ENCODE data around the gene ZKSCAN5.
A peak's percentile ranks its signal among the peaks of the same experiment; 100 is the strongest.
"Not testable (repeated sequence)": the region's sequence is repeated elsewhere in the genome, so short reads cannot be mapped to it uniquely, and the experiment has no call there.

ZKSCAN5 gene

DNA sequence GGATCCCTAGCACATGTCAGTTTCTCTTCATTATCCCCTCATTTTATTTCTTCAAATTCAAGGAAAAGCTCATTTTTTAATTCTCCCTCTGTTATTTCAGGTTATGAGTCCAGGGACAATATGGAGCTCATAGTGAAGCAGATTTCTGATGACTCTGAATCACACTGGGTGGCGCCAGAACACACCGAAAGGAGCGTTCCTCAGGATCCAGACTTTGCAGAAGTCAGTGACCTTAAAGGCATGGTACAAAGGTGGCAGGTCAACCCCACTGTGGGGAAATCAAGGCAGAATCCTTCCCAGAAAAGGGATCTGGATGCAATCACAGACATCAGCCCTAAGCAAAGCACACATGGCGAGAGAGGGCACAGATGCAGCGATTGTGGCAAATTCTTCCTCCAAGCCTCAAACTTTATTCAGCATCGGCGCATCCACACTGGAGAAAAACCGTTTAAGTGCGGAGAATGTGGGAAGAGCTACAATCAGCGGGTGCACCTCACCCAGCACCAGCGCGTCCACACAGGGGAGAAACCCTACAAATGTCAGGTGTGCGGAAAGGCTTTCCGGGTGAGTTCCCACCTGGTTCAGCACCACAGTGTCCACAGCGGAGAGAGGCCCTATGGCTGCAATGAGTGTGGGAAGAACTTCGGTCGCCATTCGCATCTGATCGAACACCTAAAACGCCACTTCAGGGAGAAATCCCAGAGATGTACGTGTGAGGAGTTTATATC is 21.4 kb downstream of the ZKSCAN5 start:
- Histone ChIP-seq H3K9ac (ENCODE audit: low read length in 2 of 2) (no peak overlapping the region), H3K36me3 (ENCODE audit: control insufficient read depth in 2 of 2, insufficient read depth in 2 of 2, low read length in 2 of 2) (peaks cover 26 to 30% of the 10 kb centered on the region in 2 donors), H3K4me1 (ENCODE audit: control insufficient read depth, insufficient read depth, low read length) (no peaks in the 10 kb centered on the region), H3K27me3 (ENCODE audit: control insufficient read depth in 1 of 2, insufficient read depth in 2 of 2, low read length in 2 of 2) (no peaks in the 10 kb centered on the region), H3K9me3 (ENCODE audit: control insufficient read depth in 2 of 2, low read length in 2 of 2) (peaks cover 3 to 7% of the 10 kb centered on the region in 2 donors), H3K4me3 (ENCODE audit: low read length in 2 of 2) (no peak overlapping the region), H3K27ac (ENCODE audit: low read length) (no peak overlapping the region)

GRCh38 chr7:99531354-99531765 is 26.9 kb downstream of the ZKSCAN5 start:
- no peaks in the 10 kb centered on the region for H3K4me1 ChIP-seq (ENCODE audit: control insufficient read depth, insufficient read depth, low read length)
- H3K27ac ChIP-seq (ENCODE audit: low read length): no peak overlapping the region
- peaks cover 44 to 48% of the 10 kb centered on the region in 2 donors for H3K36me3 ChIP-seq (ENCODE audit: control insufficient read depth in 2 of 2, insufficient read depth in 2 of 2, low read length in 2 of 2)
- no peak overlapping the region for H3K9ac ChIP-seq (ENCODE audit: low read length in 2 of 2)
- peak overlapping the region in 1 of 2 donors; percentile 18 for H3K4me3 ChIP-seq (ENCODE audit: low read length in 2 of 2)
- H3K9me3 ChIP-seq (ENCODE audit: control insufficient read depth in 2 of 2, low read length in 2 of 2): peaks cover 32 to 39% of the 10 kb centered on the region in 2 donors
- no peaks in the 10 kb centered on the region for H3K27me3 ChIP-seq (ENCODE audit: control insufficient read depth in 1 of 2, insufficient read depth in 2 of 2, low read length in 2 of 2)

DNA sequence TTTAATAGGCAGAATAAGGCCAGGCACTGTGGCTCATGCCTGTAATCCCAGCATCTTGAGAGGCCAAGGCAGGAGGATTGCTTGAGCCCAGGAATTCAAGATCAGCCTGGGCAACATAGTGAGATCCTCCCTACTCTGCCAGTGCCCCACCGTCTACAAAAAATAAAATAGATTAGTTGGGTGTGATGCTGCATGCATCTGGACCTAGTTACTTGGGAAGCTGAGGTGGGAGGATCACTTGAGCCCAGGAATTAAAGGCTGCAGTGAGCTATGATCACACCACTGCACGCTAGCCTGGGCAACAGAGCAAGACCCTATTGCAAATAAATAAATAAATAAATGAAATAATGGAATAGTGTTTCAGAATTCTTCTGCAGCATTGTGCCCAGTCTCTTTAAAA is 31.2 kb downstream of the ZKSCAN5 start:
- peaks cover 33 to 47% of the 10 kb centered on the region in 2 donors for H3K9me3 ChIP-seq (ENCODE audit: control insufficient read depth in 2 of 2, low read length in 2 of 2)
- no peak overlapping the region for H3K4me3 ChIP-seq (ENCODE audit: low read length in 2 of 2)
- no peaks in the 10 kb centered on the region for H3K27me3 ChIP-seq (ENCODE audit: control insufficient read depth in 1 of 2, insufficient read depth in 2 of 2, low read length in 2 of 2)
- no peak overlapping the region for H3K9ac ChIP-seq (ENCODE audit: low read length in 2 of 2)
- H3K4me1 ChIP-seq (ENCODE audit: control insufficient read depth, insufficient read depth, low read length): no peaks in the 10 kb centered on the region
- H3K27ac ChIP-seq (ENCODE audit: low read length): no peak overlapping the region
- peaks cover 28 to 31% of the 10 kb centered on the region in 2 donors for H3K36me3 ChIP-seq (ENCODE audit: control insufficient read depth in 2 of 2, insufficient read depth in 2 of 2, low read length in 2 of 2)

- no peaks in the 10 kb centered on the region for H3K4me1 ChIP-seq (ENCODE audit: control insufficient read depth, insufficient read depth, low read length)
- no peaks in the 10 kb centered on the region for H3K36me3 ChIP-seq (ENCODE audit: control insufficient read depth in 2 of 2, insufficient read depth in 2 of 2, low read length in 2 of 2)
- no peak overlapping the region for H3K4me3 ChIP-seq (ENCODE audit: low read length in 2 of 2)
- H3K27me3 ChIP-seq (ENCODE audit: control insufficient read depth in 1 of 2, insufficient read depth in 2 of 2, low read length in 2 of 2): no peaks in the 10 kb centered on the region
- H3K9ac ChIP-seq (ENCODE audit: low read length in 2 of 2): no peak overlapping the region
- H3K9me3 ChIP-seq (ENCODE audit: control insufficient read depth in 2 of 2, low read length in 2 of 2): peaks cover 9 to 34% of the 10 kb centered on the region in 2 donors
- no peak overlapping the region for H3K27ac ChIP-seq (ENCODE audit: low read length)
Observed at GRCh38 chr7:99539213-99539811, 34.9 kb downstream of the ZKSCAN5 start.

DNA sequence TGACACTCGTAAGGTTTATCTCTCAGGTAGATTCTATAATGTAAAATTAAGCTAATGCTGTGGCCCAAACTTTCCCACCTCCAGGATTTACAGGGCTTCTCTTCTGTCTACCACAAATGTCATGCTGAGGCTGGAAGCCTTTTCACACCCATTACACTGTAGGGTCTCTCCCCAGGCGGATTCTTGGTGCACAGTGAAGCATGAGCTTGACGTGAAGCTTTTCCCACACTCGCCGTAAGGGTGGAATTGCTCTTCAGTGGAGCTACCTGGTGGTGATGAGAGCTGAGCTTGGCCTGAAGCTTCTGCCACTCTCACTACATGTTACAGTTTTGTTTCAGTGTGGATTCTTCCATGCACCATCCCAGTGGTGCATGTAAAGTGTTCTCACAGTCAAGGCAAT is 36.1 kb downstream of the ZKSCAN5 start:
- Histone ChIP-seq H3K36me3 (ENCODE audit: control insufficient read depth in 2 of 2, insufficient read depth in 2 of 2, low read length in 2 of 2) (no peaks in the 10 kb centered on the region), H3K9me3 (ENCODE audit: control insufficient read depth in 2 of 2, low read length in 2 of 2) (peaks cover 9 to 34% of the 10 kb centered on the region in 2 donors), H3K4me1 (ENCODE audit: control insufficient read depth, insufficient read depth, low read length) (no peaks in the 10 kb centered on the region), H3K4me3 (ENCODE audit: low read length in 2 of 2) (peak overlapping the region in 1 of 2 donors; percentile 40), H3K27me3 (ENCODE audit: control insufficient read depth in 1 of 2, insufficient read depth in 2 of 2, low read length in 2 of 2) (no peaks in the 10 kb centered on the region), H3K9ac (ENCODE audit: low read length in 2 of 2) (no peak overlapping the region), H3K27ac (ENCODE audit: low read length) (no peak overlapping the region)

GRCh38 chr7:99541212-99541611 is 36.8 kb downstream of the ZKSCAN5 start:
- Histone ChIP-seq H3K36me3 (ENCODE audit: control insufficient read depth in 2 of 2, insufficient read depth in 2 of 2, low read length in 2 of 2) (no peaks in the 10 kb centered on the region), H3K9ac (ENCODE audit: low read length in 2 of 2) (no peak overlapping the region), H3K4me1 (ENCODE audit: control insufficient read depth, insufficient read depth, low read length) (no peaks in the 10 kb centered on the region), H3K4me3 (ENCODE audit: low read length in 2 of 2) (no peak overlapping the region), H3K27ac (ENCODE audit: low read length) (no peak overlapping the region), H3K27me3 (ENCODE audit: control insufficient read depth in 1 of 2, insufficient read depth in 2 of 2, low read length in 2 of 2) (no peaks in the 10 kb centered on the region), H3K9me3 (ENCODE audit: control insufficient read depth in 2 of 2, low read length in 2 of 2) (peaks cover 9 to 32% of the 10 kb centered on the region in 2 donors)

- H3K9ac ChIP-seq (ENCODE audit: low read length in 2 of 2): no peak overlapping the region
- H3K4me3 ChIP-seq (ENCODE audit: low read length in 2 of 2): no peak overlapping the region
- no peaks in the 10 kb centered on the region for H3K4me1 ChIP-seq (ENCODE audit: control insufficient read depth, insufficient read depth, low read length)
- peaks cover 4 to 5% of the 10 kb centered on the region in 2 donors for H3K36me3 ChIP-seq (ENCODE audit: control insufficient read depth in 2 of 2, insufficient read depth in 2 of 2, low read length in 2 of 2)
- H3K27me3 ChIP-seq (ENCODE audit: control insufficient read depth in 1 of 2, insufficient read depth in 2 of 2, low read length in 2 of 2): no peaks in the 10 kb centered on the region
- peaks cover 9 to 28% of the 10 kb centered on the region in 2 donors for H3K9me3 ChIP-seq (ENCODE audit: control insufficient read depth in 2 of 2, low read length in 2 of 2)
- H3K27ac ChIP-seq (ENCODE audit: low read length): no peak overlapping the region
Observed at GRCh38 chr7:99543081-99543671, 38.7 kb downstream of the ZKSCAN5 start.

GRCh38 chr7:99543916-99544315 is 39.5 kb downstream of the ZKSCAN5 start:
- Histone ChIP-seq H3K9me3 (ENCODE audit: control insufficient read depth in 2 of 2, low read length in 2 of 2) (peaks cover 9 to 26% of the 10 kb centered on the region in 2 donors), H3K4me1 (ENCODE audit: control insufficient read depth, insufficient read depth, low read length) (no peaks in the 10 kb centered on the region), H3K36me3 (ENCODE audit: control insufficient read depth in 2 of 2, insufficient read depth in 2 of 2, low read length in 2 of 2) (peaks cover 7 to 8% of the 10 kb centered on the region in 2 donors), H3K27me3 (ENCODE audit: control insufficient read depth in 1 of 2, insufficient read depth in 2 of 2, low read length in 2 of 2) (no peaks in the 10 kb centered on the region), H3K9ac (ENCODE audit: low read length in 2 of 2) (no peak overlapping the region), H3K4me3 (ENCODE audit: low read length in 2 of 2) (no peak overlapping the region), H3K27ac (ENCODE audit: low read length) (no peak overlapping the region)

DNA sequence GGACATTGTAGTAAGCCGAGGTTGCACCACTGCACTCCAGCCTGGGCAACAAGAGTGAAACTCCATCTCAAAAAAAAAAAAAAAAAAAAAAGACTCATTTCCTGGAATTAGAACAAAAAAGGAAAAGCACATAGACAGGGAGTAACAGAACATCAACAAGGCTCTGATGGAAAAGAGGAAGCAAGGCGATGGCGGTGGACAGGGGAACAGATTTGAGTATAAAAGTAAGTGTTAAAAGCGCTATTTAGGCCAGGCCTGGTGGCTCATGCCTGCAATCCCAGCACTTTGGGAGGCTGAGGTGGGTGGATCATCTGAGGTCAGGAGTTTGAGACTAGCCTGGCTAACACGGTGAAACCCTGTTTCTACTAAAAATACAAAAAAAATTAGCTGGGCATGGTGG is 40.8 kb downstream of the ZKSCAN5 start:
- not testable (repeated sequence) for H3K27ac ChIP-seq (ENCODE audit: low read length); H3K4me1 ChIP-seq (ENCODE audit: control insufficient read depth, insufficient read depth, low read length); H3K36me3 ChIP-seq (ENCODE audit: control insufficient read depth in 2 of 2, insufficient read depth in 2 of 2, low read length in 2 of 2); H3K4me3 ChIP-seq (ENCODE audit: low read length in 2 of 2); H3K9ac ChIP-seq (ENCODE audit: low read length in 2 of 2); H3K27me3 ChIP-seq (ENCODE audit: control insufficient read depth in 1 of 2, insufficient read depth in 2 of 2, low read length in 2 of 2)
- peaks cover 5 to 24% of the 10 kb centered on the region in 2 donors for H3K9me3 ChIP-seq (ENCODE audit: control insufficient read depth in 2 of 2, low read length in 2 of 2)

- not testable (repeated sequence) for H3K9me3 ChIP-seq (ENCODE audit: control insufficient read depth in 2 of 2, low read length in 2 of 2); H3K4me3 ChIP-seq (ENCODE audit: low read length in 2 of 2); H3K27ac ChIP-seq (ENCODE audit: low read length); H3K27me3 ChIP-seq (ENCODE audit: control insufficient read depth in 1 of 2, insufficient read depth in 2 of 2, low read length in 2 of 2); H3K4me1 ChIP-seq (ENCODE audit: control insufficient read depth, insufficient read depth, low read length); H3K9ac ChIP-seq (ENCODE audit: low read length in 2 of 2)
- H3K36me3 ChIP-seq (ENCODE audit: control insufficient read depth in 2 of 2, insufficient read depth in 2 of 2, low read length in 2 of 2): peaks cover 9 to 12% of the 10 kb centered on the region in 2 donors
Observed at GRCh38 chr7:99549545-99549944, 45.1 kb downstream of the ZKSCAN5 start.

DNA sequence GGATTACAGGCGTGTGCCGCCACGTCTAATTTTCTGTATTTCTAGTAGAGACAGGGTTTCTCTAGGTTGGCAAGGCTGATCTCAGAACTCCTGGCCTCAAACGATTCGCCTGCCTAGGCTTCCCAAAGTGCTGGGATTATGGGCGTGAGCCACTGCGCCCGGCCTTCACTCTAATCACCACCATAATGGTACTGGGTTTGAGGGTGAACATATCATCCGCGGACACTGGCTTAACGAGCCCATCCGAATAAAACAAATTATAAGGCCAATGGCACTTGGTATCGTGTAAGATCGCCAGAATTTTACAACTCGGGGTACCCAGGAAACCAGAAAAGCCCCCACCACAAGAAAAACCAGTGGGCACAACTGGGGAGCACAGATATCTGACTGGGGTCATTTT is 46.9 kb downstream of the ZKSCAN5 start:
- Histone ChIP-seq H3K9ac (ENCODE audit: low read length in 2 of 2) (peak overlapping the region; percentile 95 to 99), H3K4me1 (ENCODE audit: control insufficient read depth, insufficient read depth, low read length) (peaks cover 6% of the 10 kb centered on the region), H3K27me3 (ENCODE audit: control insufficient read depth in 1 of 2, insufficient read depth in 2 of 2, low read length in 2 of 2) (no peaks in the 10 kb centered on the region), H3K4me3 (ENCODE audit: low read length in 2 of 2) (peak overlapping the region; percentile 88 to 99), H3K36me3 (ENCODE audit: control insufficient read depth in 2 of 2, insufficient read depth in 2 of 2, low read length in 2 of 2) (peaks cover 16% of the 10 kb centered on the region in 2 donors), H3K27ac (ENCODE audit: low read length) (peak overlapping the region; percentile 84), H3K9me3 (ENCODE audit: control insufficient read depth in 2 of 2, low read length in 2 of 2) (no peaks in the 10 kb centered on the region)

Measured in stomach smooth muscle (tissue), 2 donors.